ENCODE data around the gene MINDY4.

The MINDY4 gene

GRCh38 chr7:30859940-30860496 is 88.8 kb downstream of the MINDY4 start:
- DNase-seq: no peak

DNA sequence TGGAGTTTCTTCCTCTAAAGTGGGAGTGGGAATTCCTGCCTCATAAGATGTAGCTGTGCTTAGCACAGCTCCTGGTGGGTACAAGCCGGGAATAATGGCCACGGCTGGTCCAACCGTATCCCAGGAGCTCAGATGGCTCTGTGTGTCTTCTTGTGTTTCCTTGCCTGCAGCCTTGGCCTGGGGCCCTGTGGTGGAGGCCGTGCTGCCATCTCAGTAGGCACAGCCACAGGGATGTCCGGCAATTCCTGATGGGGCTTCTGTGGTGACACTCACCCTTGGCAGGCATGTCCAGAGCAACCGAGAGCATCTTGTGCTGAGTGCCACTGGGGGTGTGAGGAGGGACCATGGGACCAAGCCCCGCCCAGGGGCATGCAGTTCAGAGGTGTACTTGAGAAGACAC is 90.4 kb downstream of the MINDY4 start:
- no peak for DNase-seq

DNA sequence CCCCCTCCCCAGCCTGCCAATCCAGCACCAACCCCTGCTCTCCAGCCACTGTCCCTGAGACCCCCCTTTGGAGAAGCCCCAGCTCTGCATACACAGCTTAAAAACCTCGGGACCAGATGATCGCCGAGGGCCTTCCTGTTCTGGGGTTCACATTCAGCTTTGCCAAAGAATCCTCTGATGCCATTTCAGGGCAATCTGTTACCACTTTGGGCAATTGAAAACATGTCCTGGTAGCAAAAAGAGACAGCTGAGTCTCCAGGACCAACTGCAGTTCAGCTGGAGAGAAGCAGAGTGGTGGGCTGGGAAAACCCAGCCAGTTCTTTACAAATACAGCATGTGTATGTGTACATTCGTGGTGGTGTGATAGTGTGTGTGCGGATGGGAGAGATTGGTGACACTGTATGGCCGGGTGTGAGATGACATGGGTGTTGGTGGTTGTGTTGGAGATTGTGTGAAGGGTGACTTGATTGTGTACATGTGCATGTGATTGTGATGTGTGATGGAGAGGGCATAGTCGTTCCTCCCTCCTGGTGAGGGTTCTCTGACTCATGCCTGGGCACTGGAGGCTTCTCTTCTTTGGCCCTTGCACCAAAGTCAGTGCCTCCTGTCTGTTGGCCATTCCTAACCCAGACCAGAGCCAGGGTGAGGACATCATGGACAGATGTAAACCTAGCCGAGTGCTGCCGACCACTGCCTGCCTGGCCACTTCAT is 91.9 kb downstream of the MINDY4 start:
- DNase-seq: no peak

- DNase-seq: no peak
Measured at GRCh38 chr7:30863706-30864035, 92.5 kb downstream of the MINDY4 start.

DNA sequence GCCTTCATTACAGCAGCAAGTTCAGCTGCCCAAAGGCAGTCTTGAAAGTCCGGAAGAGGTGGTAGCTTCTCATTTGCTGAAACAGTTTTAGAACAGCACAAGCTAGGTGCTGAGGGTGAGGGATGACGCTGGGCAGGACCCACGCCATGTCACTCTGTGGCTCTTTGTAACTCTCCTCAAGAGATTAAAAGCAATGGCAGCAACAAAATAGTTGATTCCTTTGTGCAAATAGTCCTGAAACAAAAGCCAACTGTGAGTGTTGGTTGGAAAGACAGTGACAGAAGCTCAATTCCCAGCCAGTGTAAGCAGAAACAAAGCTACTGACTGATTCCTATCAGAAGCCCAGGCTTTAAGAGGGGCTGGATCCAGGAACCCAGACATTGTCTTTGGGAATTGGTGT is 92.9 kb downstream of the MINDY4 start:
- no peak for DNase-seq

DNA sequence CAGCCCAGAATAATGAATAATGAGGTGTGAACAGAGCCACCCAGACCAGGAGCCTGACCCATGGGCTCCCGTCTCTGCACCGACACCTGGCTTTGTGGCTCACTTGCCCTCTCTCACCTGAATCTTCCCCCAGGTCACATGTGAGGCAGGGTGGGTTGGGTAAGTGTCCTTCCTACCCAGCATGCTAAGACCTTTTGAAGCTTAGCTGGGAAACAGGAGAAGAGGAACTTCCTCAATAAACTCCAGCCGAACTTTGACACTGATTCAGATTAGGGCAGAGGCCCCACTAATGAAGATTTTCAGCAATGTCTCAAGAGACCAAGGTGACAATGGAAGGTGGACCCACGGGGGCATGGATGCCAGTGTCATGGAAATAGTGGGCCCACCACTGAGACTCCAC is 93.9 kb downstream of the MINDY4 start:
- no peak for DNase-seq

DNA sequence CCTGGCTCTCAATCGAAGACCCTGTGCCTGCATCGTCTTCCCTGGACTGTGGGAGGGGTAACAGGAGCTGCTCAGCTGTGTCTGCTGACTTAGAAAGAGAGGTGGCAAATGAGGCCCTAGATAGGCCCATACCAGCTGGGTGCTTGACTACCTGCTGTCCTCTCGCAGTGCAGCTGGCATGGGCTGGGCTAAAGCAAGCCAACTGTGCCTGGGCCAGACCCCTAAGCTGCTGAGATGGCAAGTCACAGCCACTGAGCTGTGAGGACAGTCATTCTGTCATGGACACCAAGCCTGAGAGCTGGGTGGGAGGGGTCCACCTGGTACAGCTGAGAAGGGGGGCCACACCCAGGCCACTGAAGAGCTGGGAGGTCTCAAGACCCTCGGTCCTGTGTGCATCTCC is 94.6 kb downstream of the MINDY4 start:
- no peak for DNase-seq

GRCh38 chr7:30866939-30867338 is 95.7 kb downstream of the MINDY4 start:
- DNase-seq: no peak

- no peak for DNase-seq
Measured at GRCh38 chr7:30867483-30867882, 96.3 kb downstream of the MINDY4 start.

DNA sequence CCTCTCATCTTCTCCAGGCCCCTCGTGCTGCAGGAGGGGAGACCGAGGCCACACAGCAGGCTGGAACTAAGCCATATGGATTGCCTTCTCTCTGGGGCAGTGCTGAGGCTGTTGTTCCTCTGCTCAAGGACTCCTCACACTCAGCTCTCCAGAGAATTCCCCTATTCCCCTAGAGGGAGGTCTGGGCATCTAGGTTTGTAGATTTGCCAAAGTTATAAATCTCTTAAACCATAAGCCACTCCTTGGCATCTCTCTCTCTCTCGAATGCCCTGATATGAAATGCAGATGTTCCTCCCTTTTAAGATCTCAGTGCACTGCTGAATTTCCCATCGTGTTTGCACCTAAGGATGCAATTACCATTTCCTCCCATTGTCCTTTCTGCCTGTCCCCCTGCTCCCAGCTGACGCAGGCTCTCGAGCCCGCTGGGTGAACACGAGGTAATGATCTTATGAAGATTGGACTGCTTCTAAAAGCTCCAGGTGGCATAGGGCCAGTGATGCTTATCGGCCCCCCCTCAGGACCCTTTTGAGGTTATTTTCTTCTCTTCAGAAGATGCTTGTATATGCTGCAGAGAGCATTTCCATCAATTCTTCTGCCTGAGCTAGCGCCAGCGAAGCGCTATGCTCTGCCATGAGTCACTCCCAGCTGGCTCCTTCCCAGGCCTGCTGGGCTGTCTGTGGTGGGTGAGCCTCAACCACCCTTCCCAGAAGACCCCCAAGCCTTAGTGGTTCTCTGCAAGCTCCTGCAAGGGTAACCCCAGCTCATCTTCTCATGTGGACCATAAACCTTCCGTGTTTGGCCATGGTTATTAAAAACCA is 98.8 kb downstream of the MINDY4 start:
- DNase-seq: no peak

GRCh38 chr7:30870821-30871518 is 99.8 kb downstream of the MINDY4 start:
- DNase-seq: no peak

DNA sequence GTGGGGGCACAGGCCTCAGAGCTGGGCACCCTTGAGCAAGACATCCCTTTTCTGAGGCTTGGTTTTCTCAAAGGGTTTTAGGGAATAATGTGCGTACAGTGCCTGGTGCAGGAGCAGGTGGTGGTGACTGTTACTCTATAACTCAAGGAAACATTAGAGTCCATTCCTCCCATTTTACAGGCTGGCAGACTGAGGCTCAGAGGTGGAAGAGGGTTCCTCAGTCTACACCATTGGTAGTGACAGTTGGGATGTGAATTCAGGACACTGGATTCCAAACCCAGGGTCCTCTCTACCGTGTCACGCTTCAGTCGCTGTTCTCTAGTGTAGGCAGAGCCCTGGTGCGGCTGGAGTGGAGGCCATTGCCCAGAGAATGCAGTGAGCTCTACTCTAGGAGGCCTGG is 100.4 kb downstream of the MINDY4 start:
- DNase-seq: no peak

DNA sequence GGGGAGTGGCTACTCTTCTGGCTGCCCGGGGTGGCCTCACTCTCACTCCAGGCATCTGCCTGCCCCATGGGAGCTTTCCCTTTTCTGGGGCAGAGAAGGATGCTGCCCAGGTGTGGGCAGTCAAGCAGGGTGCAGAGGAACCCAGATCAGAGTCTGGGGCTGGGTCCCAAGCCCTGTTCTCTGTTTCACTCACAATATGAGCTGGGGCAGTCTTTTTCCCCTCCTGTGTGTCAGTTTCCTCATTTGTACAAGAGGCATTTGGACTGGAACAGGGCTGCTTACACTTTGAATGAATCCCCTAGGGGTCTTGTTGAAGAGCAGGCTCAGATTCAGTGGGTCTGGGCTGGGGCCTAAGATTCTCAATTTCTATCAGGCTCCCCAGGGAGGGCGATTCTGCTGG is 102.0 kb downstream of the MINDY4 start:
- no peak for DNase-seq

GRCh38 chr7:30873656-30874055 is 102.4 kb downstream of the MINDY4 start:
- DNase-seq: no peak

GRCh38 chr7:30874656-30875302 is 103.6 kb downstream of the MINDY4 start:
- no peak for DNase-seq

DNA sequence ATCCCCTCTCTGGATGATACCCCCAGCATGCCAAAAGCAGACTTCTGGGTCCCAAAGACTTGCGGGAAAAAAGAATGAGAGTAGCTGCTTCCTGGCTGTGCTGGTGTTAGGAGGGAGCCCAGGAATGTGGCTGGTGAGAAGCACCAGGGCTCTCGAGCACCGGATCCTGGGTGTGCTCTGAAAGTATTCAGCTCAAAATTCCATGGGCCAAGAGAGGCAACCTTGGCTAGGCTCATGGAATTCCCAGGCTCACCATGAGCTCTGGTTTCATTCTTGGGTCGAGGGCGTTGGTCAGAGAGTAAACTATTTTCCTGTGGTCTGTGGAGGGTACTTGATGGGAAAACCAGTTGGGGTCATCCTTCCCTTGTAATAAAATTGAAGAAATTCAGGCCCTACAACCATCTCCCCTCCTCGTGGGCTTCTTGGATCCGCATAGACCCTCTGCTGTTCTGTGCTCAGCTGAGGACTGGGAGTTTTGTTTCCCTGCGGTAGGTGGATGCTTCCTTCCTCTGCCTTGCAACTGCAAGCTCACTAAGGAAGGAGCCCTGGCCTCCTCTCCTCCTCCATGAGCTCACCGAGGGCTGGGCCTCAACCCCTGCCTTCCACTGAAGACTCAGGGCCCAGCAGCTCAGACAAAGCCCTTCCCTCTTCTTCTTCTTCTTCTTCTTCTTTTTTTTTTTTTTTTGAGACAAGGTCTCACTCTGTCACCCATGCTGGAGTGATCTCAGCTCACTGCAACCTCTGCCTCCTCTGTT is 106.0 kb downstream of the MINDY4 start:
- no peak for DNase-seq

DNA sequence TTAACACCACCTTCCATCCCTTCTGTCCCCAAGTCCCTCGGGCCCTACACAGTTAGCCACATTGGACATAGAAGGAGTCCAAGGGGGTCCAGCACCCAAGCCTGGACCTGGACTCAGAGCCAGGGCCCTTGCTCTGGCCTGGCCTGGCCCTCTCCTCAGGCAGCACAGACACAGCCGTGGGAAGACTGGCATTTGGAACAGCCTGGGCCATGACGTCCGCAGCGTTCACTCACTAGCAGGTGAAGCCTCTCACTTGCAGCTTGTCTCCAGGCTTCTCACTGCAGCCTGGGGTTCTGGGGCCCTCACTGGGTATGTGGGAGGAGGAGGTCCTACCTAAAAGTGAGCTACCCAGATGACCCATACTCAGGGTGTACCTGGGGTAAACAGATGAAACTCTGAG is 106.8 kb downstream of the MINDY4 start:
- DNase-seq: no peak

DNA sequence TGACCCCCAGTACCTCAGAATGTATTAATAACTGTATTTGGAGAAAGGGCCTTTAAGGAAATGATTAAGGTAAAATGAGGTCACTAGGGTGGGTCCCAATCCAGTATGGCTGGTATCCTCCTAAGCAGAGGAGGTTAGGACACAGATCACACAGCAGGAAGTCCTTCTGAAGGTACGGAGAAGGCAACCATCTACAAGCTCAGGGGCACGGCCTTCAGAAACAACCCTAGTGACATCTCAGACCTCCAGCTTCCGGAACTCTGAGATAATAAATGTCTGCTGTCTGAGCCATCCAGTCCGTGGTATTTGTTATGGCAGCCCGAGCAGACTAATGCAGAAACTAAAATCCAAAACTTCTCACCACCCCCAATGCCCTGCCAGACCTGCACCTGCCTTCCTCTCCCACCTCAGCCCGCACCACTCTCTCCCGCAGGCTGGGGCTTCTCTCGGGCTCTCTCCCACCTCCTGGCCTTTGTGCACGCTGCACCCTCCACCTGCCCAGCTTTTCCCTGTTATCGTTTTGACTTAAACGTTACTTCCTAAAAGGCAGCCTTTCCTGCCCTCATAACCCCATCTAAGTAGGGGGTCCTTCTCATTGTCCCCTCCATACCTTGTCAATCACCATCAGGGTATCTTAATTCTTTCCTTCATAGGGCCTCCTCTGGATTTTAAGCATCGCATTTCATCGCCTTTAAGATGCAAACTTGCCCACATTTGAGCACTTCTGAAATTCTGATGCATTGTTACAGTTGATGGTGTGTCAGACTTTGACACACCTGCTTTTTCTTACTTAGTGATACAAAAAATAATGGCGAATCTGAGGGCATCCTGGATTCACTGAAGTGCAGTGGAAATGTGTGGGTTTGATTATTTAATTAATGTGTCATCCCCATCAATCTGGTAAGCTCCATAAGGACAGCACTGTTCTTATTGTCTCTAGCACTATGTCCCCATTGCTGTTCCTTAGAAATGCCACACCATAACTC is 108.2 kb downstream of the MINDY4 start:
- DNase-seq: no peak

DNA sequence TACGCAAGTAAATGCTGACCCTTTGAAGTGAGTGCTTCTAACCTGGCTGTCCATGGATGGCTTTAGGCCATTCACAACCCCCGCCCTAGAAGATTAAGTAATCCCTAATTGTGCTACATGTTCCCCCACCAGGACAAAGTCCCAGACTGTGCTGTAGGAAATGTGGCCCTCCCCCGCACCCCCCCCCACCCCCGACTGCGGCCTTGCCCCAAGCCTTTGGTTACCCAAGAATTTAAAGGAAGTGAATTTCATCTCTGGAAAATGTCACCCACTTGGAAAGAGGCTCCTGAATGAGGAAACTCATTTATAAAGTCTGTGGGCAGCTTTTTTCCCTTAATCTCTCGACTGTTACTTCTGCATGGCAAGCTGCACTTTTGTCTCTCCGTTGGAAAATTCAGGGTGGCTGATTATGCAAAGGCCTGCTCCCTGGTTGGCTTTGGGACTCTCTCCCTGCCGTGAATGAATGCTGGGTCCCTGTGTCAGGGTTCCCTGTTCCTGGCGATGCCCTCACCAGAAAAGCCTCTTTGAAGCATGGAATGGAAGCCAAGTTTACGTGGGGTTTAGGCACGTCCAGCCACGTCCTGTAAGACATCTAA is 109.0 kb downstream of the MINDY4 start:
- no peak for DNase-seq

DNA sequence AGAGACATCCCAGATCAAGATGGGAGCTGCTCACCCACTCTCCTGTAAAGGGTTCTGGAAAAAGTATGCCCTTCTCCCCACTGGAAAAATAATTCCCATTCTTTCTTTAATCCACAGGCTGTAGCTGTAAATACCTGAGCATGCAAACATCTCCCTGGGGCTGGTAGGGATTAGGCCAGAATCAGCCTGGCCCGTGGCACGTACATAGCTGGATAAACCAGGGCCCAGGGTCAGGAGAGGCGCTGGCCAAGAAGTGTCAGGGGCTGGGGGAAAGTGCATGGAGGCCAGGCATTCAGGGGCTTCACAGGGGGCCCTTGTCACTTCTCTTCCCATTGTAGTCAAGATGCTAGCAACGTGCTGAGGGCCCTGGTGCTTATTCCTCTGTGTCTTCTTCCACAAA is 109.7 kb downstream of the MINDY4 start:
- no peak for DNase-seq

DNA sequence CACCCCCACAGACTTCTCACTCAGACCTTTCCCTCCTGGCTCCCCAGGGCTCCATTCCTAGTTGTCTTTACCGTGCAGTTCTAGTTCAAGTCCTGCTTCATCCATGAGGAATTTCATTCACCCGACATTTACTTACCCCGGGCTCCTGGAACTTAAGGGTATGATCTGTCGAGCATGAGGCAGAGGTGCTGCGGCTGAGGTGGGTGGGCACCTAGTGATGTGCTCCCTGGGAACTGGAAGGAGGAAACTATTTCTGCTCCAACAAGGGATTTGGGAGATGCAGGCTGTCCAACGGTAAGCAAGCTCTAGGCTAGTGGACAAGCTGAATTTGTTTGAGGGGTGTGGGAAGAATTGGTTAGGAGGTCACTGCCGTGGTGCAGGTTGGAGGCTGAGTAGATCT is 110.2 kb downstream of the MINDY4 start:
- no peak for DNase-seq
